CD4-positive, alpha-beta T cell (primary cell): ENCODE results near the gene CR1L. TPM values are rescaled to one million over a fixed set of nuclear protein-coding genes. Genes with fewer than 3 reads are reported as not detected.
"Not testable (repeated sequence)": the region's sequence is repeated elsewhere in the genome, so short reads cannot be mapped to it uniquely, and the experiment has no call there.

ENCODE experiments used
- ATAC-seq: fragments of 200-7000 bp; cut with Tn5 transposase; one replicate; pipeline ENCODE4 v1.10.0; 2022; ENCODE audit warnings: mild to moderate bottlenecking; ENCODE audit not compliant: poor library complexity
- CTCF ChIA-PET: fragments of 350-600 bp; sonication (Branson Sonifier 250); formaldehyde crosslinking; loops from one replicate; lab custom pipeline; 2021; ENCODE audit warnings: antibody characterized with exemption, inconsistent platforms; lab: Charles Lee
- POLR2A ChIA-PET: fragments of 350-600 bp; sonication (Branson Sonifier 250); formaldehyde crosslinking; loops from one replicate; lab custom pipeline; 2021; ENCODE audit warnings: antibody characterized with exemption, inconsistent platforms; lab: Charles Lee
- DNase-seq, 14 experiments: peaks; one replicate each; pipeline ENCODE4 v3.0.0-alpha.2; 2013 to 2020; ENCODE audit warnings: mixed read lengths in 2 of 14
- H3K27ac ChIP-seq, 2 donors: one replicate each; pipeline versions ENCODE4 v1.5.1 to v1.7.0; 2013; ENCODE audit warnings: low read length in 2 of 2, low read depth in 1 of 2, mild to moderate bottlenecking in 1 of 2
- H3K27me3 ChIP-seq, 2 experiments: 1 replicate in 1 of 2; 2 replicates in 1 of 2; pipeline versions ENCODE4 v1.6.1 to v1.7.0; 2013; ENCODE audit warnings: low read length in 2 of 2, control low read depth in 1 of 2, mild to moderate bottlenecking in 1 of 2, moderate library complexity in 1 of 2; ENCODE audit not compliant: insufficient read depth in 2 of 2, control insufficient read depth in 1 of 2
- H3K36me3 ChIP-seq: one replicate; pipeline ENCODE4 v1.6.1; 2013; ENCODE audit warnings: low read length, control low read depth; ENCODE audit not compliant: insufficient read depth
- H3K4me1 ChIP-seq: one replicate; pipeline ENCODE4 v1.6.1; 2013; ENCODE audit warnings: low read length, control low read depth; ENCODE audit not compliant: insufficient read depth
- H3K4me3 ChIP-seq: one replicate; pipeline ENCODE4 v1.5.1; 2013; ENCODE audit warnings: mild to moderate bottlenecking, low read length, moderate library complexity
- H3K9me3 ChIP-seq, 2 experiments: 1 replicate in 1 of 2; 2 replicates in 1 of 2; pipeline versions ENCODE4 v1.6.1 to v1.7.0; 2013; ENCODE audit warnings: low read length in 2 of 2, mild to moderate bottlenecking in 2 of 2, control low read depth in 1 of 2, moderate library complexity in 1 of 2; ENCODE audit not compliant: control insufficient read depth in 1 of 2, insufficient read depth in 1 of 2
- H3K27ac Mint-ChIP-seq: one replicate; pipeline ENCODE4 v1.8.0; 2020; ENCODE audit warnings: mixed read lengths
- H3K27me3 Mint-ChIP-seq: one replicate; pipeline ENCODE4 v1.8.0; 2021; ENCODE audit warnings: mixed read lengths
- H3K36me3 Mint-ChIP-seq: one replicate; pipeline ENCODE4 v1.8.0; 2021; ENCODE audit warnings: low read depth, mixed read lengths
- H3K4me1 Mint-ChIP-seq: one replicate; pipeline ENCODE4 v1.8.0; 2021; ENCODE audit warnings: low read depth, mixed read lengths
- H3K4me3 Mint-ChIP-seq: one replicate; pipeline ENCODE4 v1.8.0; 2020; ENCODE audit warnings: mild to moderate bottlenecking, mixed read lengths
- H3K9me3 Mint-ChIP-seq: one replicate; pipeline ENCODE4 v1.8.0; 2020; ENCODE audit warnings: mixed read lengths
- intact Hi-C, 2 experiments: fragments of 100-400 bp; cut with DNase I in 1 of 2; cut with micrococcal nuclease in 1 of 2; formaldehyde crosslinking; loops; one replicate each; pipeline versions ENCODE4 v1.15.1 to v1.9.0; 2023 to 2025; cut with DNase I, micrococcal nuclease
- total RNA-seq, 174 experiments: library from RNA in 2 of 174; stranded (reverse) in 2 of 174; gene quantifications; one replicate each; pipeline ENCODE4 v1.2.3 and lab custom pipeline; 2021 to 2026
- TF ChIP-seq, protein P1 (sequence below): fragments of 200-600 bp; IDR thresholded peaks from one replicate; pipeline ENCODE4 v1.8.0; 2022; ENCODE audit warnings: antibody characterized with exemption, mild to moderate bottlenecking

Gene CR1L
- total RNA-seq, 2 experiments from 2014 or later, result not detected

DNA sequence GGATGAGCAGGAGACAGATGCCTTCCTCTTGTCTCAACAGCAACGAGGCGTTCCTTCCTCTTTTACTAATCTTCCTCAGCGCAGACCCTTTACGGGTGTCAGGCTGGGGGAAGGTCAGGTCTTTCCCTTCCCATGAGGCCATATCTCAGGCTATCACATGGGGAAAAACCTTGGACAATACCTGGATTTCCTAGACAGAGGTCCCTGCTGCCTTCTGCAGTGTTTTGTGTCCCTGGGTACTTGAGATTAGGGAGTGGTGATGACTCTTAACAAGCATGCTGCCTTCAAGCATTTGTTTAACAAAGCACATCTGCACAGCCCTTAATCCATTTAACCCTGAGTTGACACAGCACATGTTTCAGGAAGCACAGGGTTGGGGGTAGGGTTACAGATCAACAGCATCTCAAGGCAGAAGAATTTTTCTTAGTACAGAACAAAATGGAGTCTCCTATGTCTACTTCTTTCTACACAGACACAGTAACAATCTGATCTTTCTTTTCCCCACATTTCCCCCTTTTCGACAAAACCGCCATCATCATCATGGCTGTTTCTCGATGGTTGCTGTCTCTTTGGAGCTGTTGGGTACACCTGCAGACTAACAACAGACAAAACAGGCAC, 9.3 kb upstream of the CR1L start:
- H3K4me1 ChIP-seq, H3K27me3 ChIP-seq, intact Hi-C loops, H3K9me3 ChIP-seq, H3K36me3 ChIP-seq, POLR2A ChIA-PET, H3K27ac Mint-ChIP-seq, DNase-seq, ATAC-seq, H3K4me3 Mint-ChIP-seq, H3K4me3 ChIP-seq, H3K27ac ChIP-seq, H3K36me3 Mint-ChIP-seq, H3K9me3 Mint-ChIP-seq, H3K4me1 Mint-ChIP-seq, CTCF ChIA-PET: not testable (repeated sequence)
- H3K27me3 Mint-ChIP-seq, result peaks cover 10% of the 10 kb centered on the region

DNA sequence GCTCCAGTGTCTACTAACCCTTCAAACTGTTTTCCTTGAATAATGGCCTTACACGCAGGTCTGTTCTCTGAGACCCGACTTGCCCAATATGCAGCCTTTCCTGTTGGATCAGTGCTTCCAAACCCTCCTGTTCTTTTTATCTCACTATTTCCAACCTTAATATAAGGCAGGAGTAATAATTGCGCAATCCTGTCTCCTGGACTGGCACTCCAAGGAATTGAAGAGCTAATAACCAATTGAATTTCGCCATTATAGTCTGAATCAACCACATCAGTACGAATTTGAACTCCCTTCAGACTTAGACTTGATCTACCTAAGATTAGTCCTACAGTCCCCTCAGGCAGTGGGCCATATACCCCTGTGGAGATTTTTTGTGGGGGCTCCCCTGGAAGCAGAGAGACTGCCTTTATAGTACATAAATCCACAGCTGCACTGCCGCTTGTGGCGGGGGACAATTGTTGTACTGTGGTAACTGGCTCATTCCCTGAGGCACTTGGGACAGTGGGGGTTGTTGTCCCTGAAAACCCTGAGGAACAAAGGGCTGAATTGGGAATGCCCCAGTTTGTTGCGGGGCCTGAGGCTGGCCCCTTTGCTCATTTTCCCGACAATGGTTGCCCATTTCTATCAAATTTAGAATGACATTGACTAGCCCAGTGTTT, 6.3 kb upstream of the CR1L start:
- ATAC-seq, H3K4me3 ChIP-seq, H3K4me3 Mint-ChIP-seq, H3K27ac ChIP-seq, H3K36me3 ChIP-seq, H3K4me1 ChIP-seq, H3K36me3 Mint-ChIP-seq, H3K9me3 ChIP-seq, POLR2A ChIA-PET, CTCF ChIA-PET, H3K27ac Mint-ChIP-seq, H3K4me1 Mint-ChIP-seq, intact Hi-C loops, H3K27me3 ChIP-seq, H3K9me3 Mint-ChIP-seq, DNase-seq: not testable (repeated sequence)
- H3K27me3 Mint-ChIP-seq, result peaks cover 29% of the 10 kb centered on the region

DNA sequence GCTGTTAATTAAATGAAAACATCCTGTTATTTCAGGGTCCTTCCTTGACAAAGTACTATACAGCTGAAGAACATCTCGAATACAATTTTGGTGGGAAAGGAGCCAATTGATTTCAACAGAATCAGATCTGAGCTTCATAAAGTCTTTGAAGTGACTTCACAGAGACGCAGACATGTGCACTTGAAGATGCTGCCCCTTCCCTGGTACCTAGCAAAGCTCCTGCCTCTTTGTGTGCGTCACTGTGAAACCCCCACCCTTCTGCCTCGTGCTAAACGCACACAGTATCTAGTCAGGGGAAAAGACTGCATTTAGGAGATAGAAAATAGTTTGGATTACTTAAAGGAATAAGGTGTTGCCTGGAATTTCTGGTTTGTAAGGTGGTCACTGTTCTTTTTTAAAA, 5.6 kb upstream of the CR1L start:
- intact Hi-C loops, POLR2A ChIA-PET, H3K4me3 ChIP-seq, H3K4me1 ChIP-seq, H3K36me3 Mint-ChIP-seq, H3K36me3 ChIP-seq, CTCF ChIA-PET, H3K4me1 Mint-ChIP-seq, ATAC-seq, H3K27ac Mint-ChIP-seq, H3K4me3 Mint-ChIP-seq, H3K9me3 Mint-ChIP-seq, H3K27ac ChIP-seq, H3K27me3 ChIP-seq, DNase-seq, H3K9me3 ChIP-seq: not testable (repeated sequence)
- H3K27me3 Mint-ChIP-seq, result peaks cover 35% of the 10 kb centered on the region

DNA sequence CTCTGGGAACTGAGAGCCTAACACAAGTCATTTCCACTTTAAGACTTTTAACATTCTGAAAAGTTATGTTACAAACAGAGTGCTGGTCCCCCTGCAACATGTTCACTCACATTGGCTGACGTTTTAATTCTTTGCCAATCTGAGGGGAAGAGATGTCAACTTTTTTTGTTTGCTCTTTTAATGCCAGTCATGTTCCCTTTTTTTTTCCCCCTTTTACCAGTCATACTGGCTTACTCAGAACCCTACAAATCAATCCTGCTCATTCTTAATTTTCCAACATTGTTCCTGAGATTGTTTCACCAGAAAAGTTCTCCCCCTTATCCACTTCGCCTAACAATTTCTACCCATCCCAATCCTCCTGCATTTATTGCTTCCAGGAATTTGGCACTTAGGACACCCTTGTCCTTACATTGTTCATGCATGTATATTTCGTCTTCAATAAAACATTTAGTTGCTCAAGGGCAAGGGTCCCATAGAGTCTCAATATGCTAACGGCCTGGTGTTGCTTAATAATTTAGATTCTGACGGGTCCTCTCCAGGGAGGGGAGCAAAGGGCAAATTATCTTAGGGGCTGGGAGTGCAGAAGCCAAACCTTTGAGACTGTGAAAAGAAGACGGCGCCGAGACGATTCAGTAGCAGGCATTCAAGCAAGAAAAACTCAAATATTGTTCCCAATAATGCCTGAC, 624 bp upstream of the CR1L start:
- no peaks in the 10 kb centered on the region for H3K36me3 ChIP-seq
- intact Hi-C loops, result no loop called here
- H3K27ac ChIP-seq, result no peak overlapping the region
- POLR2A ChIA-PET, result no interaction called here
- peaks cover 5 to 6% of the 10 kb centered on the region in 2 experiments for H3K27me3 ChIP-seq
- peak overlapping the region; percentile 67 for H3K4me3 Mint-ChIP-seq
- ATAC-seq, result no peak
- peaks cover 10% of the 10 kb centered on the region for H3K4me1 ChIP-seq
- DNase-seq, result no peak
- CTCF ChIA-PET, result no interaction called here
- H3K27me3 Mint-ChIP-seq, result peaks cover 46% of the 10 kb centered on the region
- H3K4me3 ChIP-seq, result peak overlapping the region; percentile 62
- TF ChIP-seq, protein P1, sequence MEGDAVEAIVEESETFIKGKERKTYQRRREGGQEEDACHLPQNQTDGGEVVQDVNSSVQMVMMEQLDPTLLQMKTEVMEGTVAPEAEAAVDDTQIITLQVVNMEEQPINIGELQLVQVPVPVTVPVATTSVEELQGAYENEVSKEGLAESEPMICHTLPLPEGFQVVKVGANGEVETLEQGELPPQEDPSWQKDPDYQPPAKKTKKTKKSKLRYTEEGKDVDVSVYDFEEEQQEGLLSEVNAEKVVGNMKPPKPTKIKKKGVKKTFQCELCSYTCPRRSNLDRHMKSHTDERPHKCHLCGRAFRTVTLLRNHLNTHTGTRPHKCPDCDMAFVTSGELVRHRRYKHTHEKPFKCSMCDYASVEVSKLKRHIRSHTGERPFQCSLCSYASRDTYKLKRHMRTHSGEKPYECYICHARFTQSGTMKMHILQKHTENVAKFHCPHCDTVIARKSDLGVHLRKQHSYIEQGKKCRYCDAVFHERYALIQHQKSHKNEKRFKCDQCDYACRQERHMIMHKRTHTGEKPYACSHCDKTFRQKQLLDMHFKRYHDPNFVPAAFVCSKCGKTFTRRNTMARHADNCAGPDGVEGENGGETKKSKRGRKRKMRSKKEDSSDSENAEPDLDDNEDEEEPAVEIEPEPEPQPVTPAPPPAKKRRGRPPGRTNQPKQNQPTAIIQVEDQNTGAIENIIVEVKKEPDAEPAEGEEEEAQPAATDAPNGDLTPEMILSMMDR, result no peak
- peaks cover 7% of the 10 kb centered on the region for H3K4me1 Mint-ChIP-seq
- no peaks in the 10 kb centered on the region for H3K9me3 Mint-ChIP-seq
- H3K36me3 Mint-ChIP-seq, result no peaks in the 10 kb centered on the region
- peaks cover 0 to 8% of the 10 kb centered on the region in 2 experiments for H3K9me3 ChIP-seq
- no peak overlapping the region for H3K27ac Mint-ChIP-seq
